ENCODE measurements around the gene IRF6.
"Not testable (repeated sequence)": the region's sequence is repeated elsewhere in the genome, so short reads cannot be mapped to it uniquely, and the experiment has no call there.

Gene IRF6

DNA sequence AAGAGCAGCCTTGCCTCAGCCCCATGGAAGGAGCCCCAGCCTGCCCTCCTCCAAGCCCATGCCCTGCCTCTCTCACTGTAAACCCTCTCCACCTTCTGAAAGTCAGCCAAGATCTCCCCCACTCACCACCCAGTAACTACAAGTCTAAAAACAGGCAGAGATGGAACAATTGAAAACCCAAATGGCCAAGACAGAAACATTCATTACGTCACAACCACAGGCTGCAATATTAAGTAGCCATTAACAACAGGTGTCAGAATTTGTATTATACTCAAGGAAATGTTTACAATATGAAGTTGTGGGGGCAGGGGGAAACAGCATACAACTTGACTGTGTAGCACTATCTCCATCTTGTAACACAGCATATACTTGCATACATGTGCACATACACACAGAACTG, 2.4 kb downstream of the IRF6 start:
- TF ChIP-seq, protein P1, sequence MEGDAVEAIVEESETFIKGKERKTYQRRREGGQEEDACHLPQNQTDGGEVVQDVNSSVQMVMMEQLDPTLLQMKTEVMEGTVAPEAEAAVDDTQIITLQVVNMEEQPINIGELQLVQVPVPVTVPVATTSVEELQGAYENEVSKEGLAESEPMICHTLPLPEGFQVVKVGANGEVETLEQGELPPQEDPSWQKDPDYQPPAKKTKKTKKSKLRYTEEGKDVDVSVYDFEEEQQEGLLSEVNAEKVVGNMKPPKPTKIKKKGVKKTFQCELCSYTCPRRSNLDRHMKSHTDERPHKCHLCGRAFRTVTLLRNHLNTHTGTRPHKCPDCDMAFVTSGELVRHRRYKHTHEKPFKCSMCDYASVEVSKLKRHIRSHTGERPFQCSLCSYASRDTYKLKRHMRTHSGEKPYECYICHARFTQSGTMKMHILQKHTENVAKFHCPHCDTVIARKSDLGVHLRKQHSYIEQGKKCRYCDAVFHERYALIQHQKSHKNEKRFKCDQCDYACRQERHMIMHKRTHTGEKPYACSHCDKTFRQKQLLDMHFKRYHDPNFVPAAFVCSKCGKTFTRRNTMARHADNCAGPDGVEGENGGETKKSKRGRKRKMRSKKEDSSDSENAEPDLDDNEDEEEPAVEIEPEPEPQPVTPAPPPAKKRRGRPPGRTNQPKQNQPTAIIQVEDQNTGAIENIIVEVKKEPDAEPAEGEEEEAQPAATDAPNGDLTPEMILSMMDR (IDR thresholded peaks at IDR 0.05; ENCODE audit: borderline replicate concordance, insufficient read depth, low read depth, low read length): no peak
- H3K4me3 ChIP-seq (ENCODE audit: low read depth, low read length): no peak overlapping the region

- TF ChIP-seq, protein P1 (IDR thresholded peaks at IDR 0.05; ENCODE audit: borderline replicate concordance, insufficient read depth, low read depth, low read length): no peak
- H3K4me3 ChIP-seq (ENCODE audit: low read depth, low read length): no peak overlapping the region
These were observed 3.2 kb downstream of the IRF6 start for GRCh38 chr1:209802780-209803152.

DNA sequence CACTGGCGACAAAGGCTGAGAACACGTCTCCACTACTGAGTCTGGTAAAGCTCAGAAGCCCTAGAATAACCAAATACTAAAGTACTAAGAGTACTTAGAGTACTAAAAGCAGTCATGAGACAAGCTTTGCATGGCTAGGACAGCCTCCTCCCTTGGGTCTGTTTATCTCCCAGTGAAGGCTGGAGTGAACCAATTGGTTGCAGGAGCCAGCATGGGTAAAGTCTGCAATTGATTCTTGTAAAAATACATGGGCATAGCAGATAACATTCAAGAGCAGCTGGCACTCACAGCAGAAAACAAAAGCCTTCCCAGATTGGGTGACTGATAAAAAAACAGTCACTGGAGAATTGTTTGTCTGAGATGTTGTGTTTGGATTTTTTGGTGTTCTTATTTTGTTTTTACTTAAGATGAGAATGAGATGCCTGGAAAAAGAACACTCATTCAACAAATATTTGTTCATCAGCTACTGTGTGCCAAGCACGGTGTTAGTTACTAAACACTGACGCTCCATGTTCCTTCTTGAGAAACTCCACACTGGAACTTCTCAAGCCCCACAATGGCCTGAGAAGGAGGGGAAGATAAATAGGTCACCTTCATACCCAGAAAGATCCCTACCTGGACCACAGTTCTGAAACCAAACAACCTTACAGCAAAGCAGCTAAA, 3.7 kb downstream of the IRF6 start:
- TF ChIP-seq, protein P1 (IDR thresholded peaks at IDR 0.05; ENCODE audit: borderline replicate concordance, insufficient read depth, low read depth, low read length): no peak
- H3K4me3 ChIP-seq (ENCODE audit: low read depth, low read length): no peak overlapping the region

GRCh38 chr1:209800984-209801834, 4.7 kb downstream of the IRF6 start:
- no peak overlapping the region for H3K4me3 ChIP-seq (ENCODE audit: low read depth, low read length)
- TF ChIP-seq, protein P1 (IDR thresholded peaks at IDR 0.05; ENCODE audit: borderline replicate concordance, insufficient read depth, low read depth, low read length): no peak

GRCh38 chr1:209797978-209798639, 7.8 kb downstream of the IRF6 start:
- TF ChIP-seq, protein P1 (IDR thresholded peaks at IDR 0.05; ENCODE audit: borderline replicate concordance, insufficient read depth, low read depth, low read length): no peak
- no peak overlapping the region for H3K4me3 ChIP-seq (ENCODE audit: low read depth, low read length)

DNA sequence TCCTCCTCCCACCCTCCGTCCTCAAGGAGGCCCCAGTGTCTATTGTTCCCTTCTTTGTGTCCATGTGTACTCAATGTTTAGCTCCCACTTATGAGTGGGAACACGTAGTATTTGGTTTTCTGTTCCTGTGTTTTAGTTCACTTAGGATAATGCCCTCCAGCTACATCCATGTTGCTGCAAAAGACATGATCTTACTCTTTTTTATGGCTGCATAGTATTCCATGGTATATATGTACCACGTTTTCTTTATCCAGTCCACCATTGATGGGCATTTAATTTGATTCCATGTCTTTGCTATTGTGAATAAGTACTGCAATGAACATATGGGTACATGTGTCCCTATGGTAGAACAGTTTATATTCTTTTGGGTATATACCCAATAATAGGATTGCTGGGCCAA, 12.2 kb downstream of the IRF6 start:
- H3K4me3 ChIP-seq (ENCODE audit: low read depth, low read length): not testable (repeated sequence)

GRCh38 chr1:209791920-209792319, 14.0 kb downstream of the IRF6 start:
- H3K4me3 ChIP-seq (ENCODE audit: low read depth, low read length): no peak overlapping the region
- TF ChIP-seq, protein P1 (IDR thresholded peaks at IDR 0.05; ENCODE audit: borderline replicate concordance, insufficient read depth, low read depth, low read length): no peak
